ENCODE measurements around the gene OIT3. TPM values are rescaled to one million over a fixed set of nuclear protein-coding genes. Genes with fewer than 3 reads are reported as not detected.

Gene OIT3
- polyA plus RNA-seq, 1 donor from 2014 or later, result not detected

- H2AFZ ChIP-seq (ENCODE audit: low read depth, low read length), result no peak overlapping the region
Observed at GRCh38 chr10:72935361-72935760, 41.8 kb downstream of the OIT3 start.

GRCh38 chr10:72943498-72944234, 50.1 kb downstream of the OIT3 start:
- no peak overlapping the region for H3K4me2 ChIP-seq (ENCODE audit: low read length)
- no peaks in the 10 kb centered on the region for H4K20me1 ChIP-seq (ENCODE audit: insufficient read depth)
- no peaks in the 10 kb centered on the region for H3K36me3 ChIP-seq (ENCODE audit: insufficient read depth, low read length)
- no peak overlapping the region for H3K27ac ChIP-seq (ENCODE audit: low read length)
- H3K79me2 ChIP-seq (replicated peaks; ENCODE audit: insufficient read depth, low read length), result no peaks in the 10 kb centered on the region
- H3K27me3 ChIP-seq (ENCODE audit: insufficient read depth, low read depth, low read length), result no peaks in the 10 kb centered on the region
- no peaks in the 10 kb centered on the region for H3F3A ChIP-seq (ENCODE audit: insufficient read depth, low read length, poor library complexity, severe bottlenecking)
- H2AFZ ChIP-seq (ENCODE audit: low read depth, low read length), result no peak overlapping the region
- no peak overlapping the region for H3K9ac ChIP-seq (ENCODE audit: low read length)
- no peaks in the 10 kb centered on the region for H3K9me2 ChIP-seq (ENCODE audit: insufficient read depth, low read length)
- H3K9me3 ChIP-seq (ENCODE audit: low read length), result no peaks in the 10 kb centered on the region
- TF ChIP-seq POLR2AphosphoS5 (IDR thresholded peaks at IDR 0.05) (no peak), CTCF (IDR thresholded peaks at IDR 0.05; ENCODE audit: poor library complexity, severe bottlenecking) (no peak)
- H3K4me3 ChIP-seq (ENCODE audit: low read length), result no peak overlapping the region

More at GRCh38 chr10:72935361-72935760, 41.8 kb downstream of the OIT3 start:
- Histone ChIP-seq H3F3A (ENCODE audit: insufficient read depth, low read length, poor library complexity, severe bottlenecking) (no peaks in the 10 kb centered on the region), H3K79me2 (replicated peaks; ENCODE audit: insufficient read depth, low read length) (no peaks in the 10 kb centered on the region), H3K9ac (ENCODE audit: low read length) (no peak overlapping the region), H3K27ac (ENCODE audit: low read length) (no peak overlapping the region), H3K36me3 (ENCODE audit: insufficient read depth, low read length) (no peaks in the 10 kb centered on the region), H3K9me3 (ENCODE audit: low read length) (no peaks in the 10 kb centered on the region), H3K4me2 (ENCODE audit: low read length) (no peak overlapping the region), H3K4me3 (ENCODE audit: low read length) (no peak overlapping the region), H3K9me2 (ENCODE audit: insufficient read depth, low read length) (no peaks in the 10 kb centered on the region), H4K20me1 (ENCODE audit: insufficient read depth) (no peaks in the 10 kb centered on the region), H3K27me3 (ENCODE audit: insufficient read depth, low read depth, low read length) (no peaks in the 10 kb centered on the region)
- TF ChIP-seq REST (IDR thresholded peaks at IDR 0.05; ENCODE audit: borderline replicate concordance) (no peak), EP300 (conservative IDR thresholded peaks at IDR 0.05; ENCODE audit: poor library complexity, severe bottlenecking) (no peak), MXI1 (conservative IDR thresholded peaks at IDR 0.05; ENCODE audit: poor library complexity, severe bottlenecking) (no peak), POLR2AphosphoS5 (IDR thresholded peaks at IDR 0.05) (no peak), CTCF (IDR thresholded peaks at IDR 0.05; ENCODE audit: poor library complexity, severe bottlenecking) (no peak)
